ENCODE data around the gene TXN.

The TXN gene

DNA sequence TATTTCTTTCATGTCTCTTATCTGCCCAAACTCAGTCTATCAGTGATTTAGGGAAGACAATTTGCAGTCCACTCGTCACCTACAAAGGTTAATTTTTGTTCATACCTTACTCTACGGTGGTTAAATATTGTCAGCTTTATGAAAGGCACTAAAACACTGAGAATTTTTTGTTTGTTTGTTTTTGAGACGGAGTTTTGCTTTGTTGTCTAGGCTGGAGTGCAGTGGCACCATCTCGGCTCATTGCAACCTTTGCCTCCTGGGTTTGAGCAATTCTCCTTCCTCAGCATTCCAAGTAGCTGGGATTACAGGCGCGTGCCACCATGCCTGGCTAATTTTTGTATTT lies 26.4 kb upstream of the TXN start:
- Histone ChIP-seq H3K4me1 (ENCODE audit: control insufficient read depth, insufficient read depth, low read length, poor library complexity, severe bottlenecking) (no peaks in the 10 kb centered on the region), H3K36me3 (ENCODE audit: control insufficient read depth, insufficient read depth, low read length) (no peaks in the 10 kb centered on the region), H3K27ac (ENCODE audit: insufficient read depth, low read length, poor library complexity, severe bottlenecking) (no peak overlapping the region), H3K4me3 (ENCODE audit: insufficient read depth, low read depth, low read length, poor library complexity, severe bottlenecking) (no peak overlapping the region), H3K27me3 (replicated peaks; ENCODE audit: control insufficient read depth, insufficient read depth, low read length, poor library complexity, severe bottlenecking) (no peaks in the 10 kb centered on the region), H3K9me3 (ENCODE audit: control insufficient read depth, low read length) (no peaks in the 10 kb centered on the region)
- no peak for DNase-seq

DNA sequence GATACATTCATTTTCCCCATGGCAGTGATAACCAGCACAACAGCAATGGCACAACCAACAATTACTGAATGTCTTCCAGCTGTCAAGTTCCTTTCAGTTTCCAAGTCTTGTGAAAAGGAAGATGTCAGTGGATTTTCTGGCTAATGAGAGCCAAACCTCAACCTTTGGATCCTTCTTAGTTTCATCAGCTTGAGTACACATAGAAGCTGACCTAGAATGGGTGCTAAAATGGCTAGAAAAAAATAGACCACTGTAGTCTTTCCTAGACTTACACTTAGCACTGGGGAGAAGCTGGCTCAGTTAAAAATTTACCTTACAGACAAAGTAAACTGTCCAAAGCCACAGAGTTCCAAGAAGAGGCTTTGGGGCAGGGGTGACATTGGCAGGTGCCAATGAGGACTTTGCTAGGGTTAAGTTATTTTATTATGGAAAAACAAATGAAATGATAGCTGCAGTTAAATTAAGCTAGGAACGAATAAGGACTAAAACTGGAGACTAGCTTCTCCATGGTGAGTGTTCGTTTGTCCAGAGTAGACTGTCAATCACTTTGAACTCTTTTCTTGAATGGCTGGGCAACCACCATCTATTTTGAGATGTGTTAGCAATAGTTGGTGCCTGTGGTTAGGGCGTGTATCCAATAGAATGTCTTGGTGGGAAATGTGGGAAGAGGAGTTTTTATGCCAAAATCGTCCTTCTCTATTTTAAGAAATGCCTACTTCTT lies 25.9 kb upstream of the TXN start:
- Histone ChIP-seq H3K9me3 (ENCODE audit: control insufficient read depth, low read length) (no peaks in the 10 kb centered on the region), H3K4me1 (ENCODE audit: control insufficient read depth, insufficient read depth, low read length, poor library complexity, severe bottlenecking) (no peaks in the 10 kb centered on the region), H3K4me3 (ENCODE audit: insufficient read depth, low read depth, low read length, poor library complexity, severe bottlenecking) (no peak overlapping the region), H3K27ac (ENCODE audit: insufficient read depth, low read length, poor library complexity, severe bottlenecking) (no peak overlapping the region), H3K36me3 (ENCODE audit: control insufficient read depth, insufficient read depth, low read length) (no peaks in the 10 kb centered on the region), H3K27me3 (replicated peaks; ENCODE audit: control insufficient read depth, insufficient read depth, low read length, poor library complexity, severe bottlenecking) (no peaks in the 10 kb centered on the region)
- DNase-seq, result no peak

DNA sequence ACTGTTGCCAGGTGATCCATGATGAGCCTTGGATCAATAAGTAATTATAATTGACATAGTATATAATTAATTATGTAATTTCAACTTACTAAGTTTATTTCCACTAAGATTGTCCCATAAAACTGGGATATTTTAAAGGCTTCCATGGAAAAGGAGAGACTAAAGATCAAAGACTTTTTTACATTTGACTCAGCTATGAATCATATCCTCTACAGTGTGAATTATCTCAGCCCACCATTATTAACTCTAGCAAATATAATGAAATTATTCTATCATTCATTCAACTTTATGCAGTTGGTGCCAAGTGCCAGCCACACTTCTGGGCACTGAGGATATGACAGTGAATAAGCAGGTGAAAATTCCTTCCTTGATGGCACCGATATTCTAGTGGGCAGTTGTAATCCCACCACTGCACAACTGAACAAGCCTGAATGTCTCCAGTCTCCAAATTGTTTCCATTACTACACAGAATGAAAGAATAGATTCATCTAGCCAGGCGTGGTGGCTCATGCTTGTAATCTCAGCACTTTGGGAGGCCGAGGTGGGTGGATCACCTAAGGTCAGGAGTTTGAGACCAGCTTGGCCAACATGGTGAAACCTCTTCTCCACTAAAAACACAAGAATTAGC lies 21.9 kb upstream of the TXN start:
- DNase-seq, result no peak

DNA sequence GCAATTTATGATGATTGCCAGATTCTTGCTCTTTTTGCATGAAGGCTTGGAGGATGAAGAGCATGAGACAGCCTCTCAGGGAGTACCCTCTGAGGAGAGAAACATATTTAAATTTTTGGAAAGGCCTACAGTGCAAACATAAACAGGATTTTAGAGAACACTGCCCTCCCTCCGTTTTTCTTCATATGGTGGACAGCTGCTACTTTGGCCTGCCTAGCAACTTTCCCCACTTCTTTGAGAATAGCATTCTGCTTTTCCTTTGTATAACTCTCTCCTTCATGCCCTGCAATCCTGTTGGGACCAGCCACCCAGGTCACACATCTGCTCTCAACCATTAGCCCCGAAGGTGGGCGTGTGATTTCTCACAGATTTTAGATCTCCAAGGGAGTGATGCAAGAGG lies 20.5 kb upstream of the TXN start:
- DNase-seq, result no peak
- Histone ChIP-seq H3K27ac (ENCODE audit: insufficient read depth, low read length, poor library complexity, severe bottlenecking) (no peak overlapping the region), H3K4me3 (ENCODE audit: insufficient read depth, low read depth, low read length, poor library complexity, severe bottlenecking) (no peak overlapping the region), H3K27me3 (replicated peaks; ENCODE audit: control insufficient read depth, insufficient read depth, low read length, poor library complexity, severe bottlenecking) (no peaks in the 10 kb centered on the region), H3K9me3 (ENCODE audit: control insufficient read depth, low read length) (no peaks in the 10 kb centered on the region), H3K36me3 (ENCODE audit: control insufficient read depth, insufficient read depth, low read length) (no peaks in the 10 kb centered on the region), H3K4me1 (ENCODE audit: control insufficient read depth, insufficient read depth, low read length, poor library complexity, severe bottlenecking) (no peaks in the 10 kb centered on the region)

More for the DNA sequence above, 21.9 kb upstream of the TXN start:
- Histone ChIP-seq H3K36me3 (ENCODE audit: control insufficient read depth, insufficient read depth, low read length) (no peaks in the 10 kb centered on the region), H3K27me3 (replicated peaks; ENCODE audit: control insufficient read depth, insufficient read depth, low read length, poor library complexity, severe bottlenecking) (no peaks in the 10 kb centered on the region), H3K4me3 (ENCODE audit: insufficient read depth, low read depth, low read length, poor library complexity, severe bottlenecking) (no peak overlapping the region), H3K4me1 (ENCODE audit: control insufficient read depth, insufficient read depth, low read length, poor library complexity, severe bottlenecking) (no peaks in the 10 kb centered on the region), H3K27ac (ENCODE audit: insufficient read depth, low read length, poor library complexity, severe bottlenecking) (no peak overlapping the region), H3K9me3 (ENCODE audit: control insufficient read depth, low read length) (no peaks in the 10 kb centered on the region)

DNA sequence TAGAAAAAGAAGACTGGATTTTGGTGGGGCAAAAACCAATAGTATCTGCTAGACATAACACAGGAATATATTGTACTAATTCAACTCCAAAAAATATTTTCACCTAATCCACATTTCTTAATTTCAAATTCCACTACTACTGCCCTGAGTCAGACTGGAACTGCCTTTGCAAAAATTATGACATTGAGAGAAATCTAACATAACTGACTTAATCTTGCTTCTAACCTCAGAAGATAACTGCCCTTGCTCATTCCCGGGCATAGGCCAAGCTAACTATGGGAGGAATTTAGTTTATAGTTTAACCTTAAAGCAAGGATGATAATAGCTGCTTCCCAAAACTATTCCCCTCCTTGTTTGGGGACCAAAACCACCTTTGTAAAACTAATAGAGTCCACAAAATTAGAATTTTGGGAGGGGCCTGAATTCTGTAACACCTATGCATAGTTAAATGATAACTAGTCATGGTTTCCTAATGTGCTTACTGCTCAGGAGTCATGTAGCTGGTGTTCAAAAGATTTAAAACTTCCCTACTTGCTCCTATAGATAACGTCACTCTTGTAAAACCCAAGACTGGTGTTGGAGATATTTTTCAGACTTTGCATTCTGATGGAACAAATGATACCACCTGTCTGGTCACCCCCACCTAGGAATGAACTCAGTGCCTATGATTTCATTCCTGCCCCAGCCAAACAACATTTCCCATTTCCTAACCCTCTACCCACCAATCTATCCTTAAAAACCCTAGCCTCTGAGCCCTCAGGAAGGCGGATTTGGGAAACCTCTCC lies 14.1 kb upstream of the TXN start:
- DNase-seq, result no peak
- Histone ChIP-seq H3K9me3 (ENCODE audit: control insufficient read depth, low read length) (no peaks in the 10 kb centered on the region), H3K36me3 (ENCODE audit: control insufficient read depth, insufficient read depth, low read length) (no peaks in the 10 kb centered on the region), H3K27me3 (replicated peaks; ENCODE audit: control insufficient read depth, insufficient read depth, low read length, poor library complexity, severe bottlenecking) (no peaks in the 10 kb centered on the region), H3K4me3 (ENCODE audit: insufficient read depth, low read depth, low read length, poor library complexity, severe bottlenecking) (no peak overlapping the region), H3K4me1 (ENCODE audit: control insufficient read depth, insufficient read depth, low read length, poor library complexity, severe bottlenecking) (no peaks in the 10 kb centered on the region), H3K27ac (ENCODE audit: insufficient read depth, low read length, poor library complexity, severe bottlenecking) (no peak overlapping the region)

DNA sequence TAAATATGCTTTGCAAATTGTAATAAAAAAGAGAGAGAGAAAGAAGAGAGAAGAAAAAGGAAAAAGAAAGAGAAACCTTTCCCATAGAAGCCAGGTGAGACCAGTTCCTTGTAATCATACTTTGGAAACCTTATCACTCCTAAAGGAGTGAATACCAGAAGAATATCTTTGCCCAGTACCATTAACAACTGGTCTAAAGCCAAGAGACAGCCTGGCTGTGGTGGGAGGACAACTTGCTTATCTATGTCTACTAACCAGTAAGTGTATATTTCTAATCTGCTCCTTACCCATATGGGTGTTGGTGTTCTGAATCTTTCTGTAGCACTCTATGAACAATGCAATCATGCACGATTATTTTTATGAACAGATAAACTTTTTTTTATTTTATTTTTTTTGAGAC lies 10.5 kb upstream of the TXN start:
- no peak overlapping the region for H3K27ac ChIP-seq (ENCODE audit: insufficient read depth, low read length, poor library complexity, severe bottlenecking)
- no peak overlapping the region for H3K4me3 ChIP-seq (ENCODE audit: insufficient read depth, low read depth, low read length, poor library complexity, severe bottlenecking)
- H3K27me3 ChIP-seq (replicated peaks; ENCODE audit: control insufficient read depth, insufficient read depth, low read length, poor library complexity, severe bottlenecking), result no peaks in the 10 kb centered on the region
- DNase-seq, result no peak
- no peaks in the 10 kb centered on the region for H3K36me3 ChIP-seq (ENCODE audit: control insufficient read depth, insufficient read depth, low read length)
- no peaks in the 10 kb centered on the region for H3K4me1 ChIP-seq (ENCODE audit: control insufficient read depth, insufficient read depth, low read length, poor library complexity, severe bottlenecking)
- no peaks in the 10 kb centered on the region for H3K9me3 ChIP-seq (ENCODE audit: control insufficient read depth, low read length)

DNA sequence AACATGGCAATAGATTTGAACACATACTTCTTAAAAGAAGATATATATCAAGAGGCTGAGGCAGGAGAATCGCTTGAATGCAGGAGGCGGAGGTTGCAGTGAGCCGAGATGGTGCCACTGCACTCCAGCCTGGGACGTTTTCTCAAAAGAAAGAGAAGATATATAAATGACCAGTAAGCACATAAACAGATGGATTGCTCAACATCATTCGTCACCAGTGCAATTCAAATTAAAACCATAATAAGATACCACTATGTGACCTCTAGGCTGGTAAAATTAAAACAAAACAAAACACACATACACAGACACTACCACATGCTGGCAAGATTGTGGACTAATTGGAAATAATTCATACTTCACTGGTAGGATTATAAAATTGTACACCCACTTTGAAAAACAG lies 5.3 kb upstream of the TXN start:
- Histone ChIP-seq H3K4me3 (ENCODE audit: insufficient read depth, low read depth, low read length, poor library complexity, severe bottlenecking) (no peak overlapping the region), H3K4me1 (ENCODE audit: control insufficient read depth, insufficient read depth, low read length, poor library complexity, severe bottlenecking) (no peaks in the 10 kb centered on the region)

DNA sequence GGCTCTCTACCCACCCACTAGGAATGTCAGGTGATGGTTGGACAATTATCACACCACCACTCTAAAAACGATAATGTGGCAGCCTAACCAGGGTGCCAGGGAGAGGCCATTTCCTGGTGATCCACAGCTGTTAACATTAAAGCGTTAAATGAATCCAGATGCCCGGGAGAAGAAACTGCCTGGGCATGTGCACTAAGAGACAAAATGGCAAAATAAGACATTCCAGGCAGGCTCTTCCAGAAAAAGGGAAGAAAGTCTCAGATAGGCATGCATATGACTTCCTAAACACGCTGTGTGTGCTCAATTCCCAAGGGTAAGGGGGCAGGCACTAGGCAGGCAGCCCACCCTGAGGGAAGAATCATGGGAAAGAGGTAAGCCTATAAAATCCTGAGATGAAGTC lies 4.6 kb upstream of the TXN start:
- H3K36me3 ChIP-seq (ENCODE audit: control insufficient read depth, insufficient read depth, low read length), result no peaks in the 10 kb centered on the region
- no peaks in the 10 kb centered on the region for H3K9me3 ChIP-seq (ENCODE audit: control insufficient read depth, low read length)
- H3K27ac ChIP-seq (ENCODE audit: insufficient read depth, low read length, poor library complexity, severe bottlenecking), result no peak overlapping the region
- DNase-seq, result no peak
- no peaks in the 10 kb centered on the region for H3K4me1 ChIP-seq (ENCODE audit: control insufficient read depth, insufficient read depth, low read length, poor library complexity, severe bottlenecking)
- no peaks in the 10 kb centered on the region for H3K27me3 ChIP-seq (replicated peaks; ENCODE audit: control insufficient read depth, insufficient read depth, low read length, poor library complexity, severe bottlenecking)
- no peak overlapping the region for H3K4me3 ChIP-seq (ENCODE audit: insufficient read depth, low read depth, low read length, poor library complexity, severe bottlenecking)

More for the DNA sequence above, 5.3 kb upstream of the TXN start:
- Histone ChIP-seq H3K9me3 (ENCODE audit: control insufficient read depth, low read length) (no peaks in the 10 kb centered on the region), H3K36me3 (ENCODE audit: control insufficient read depth, insufficient read depth, low read length) (no peaks in the 10 kb centered on the region), H3K27ac (ENCODE audit: insufficient read depth, low read length, poor library complexity, severe bottlenecking) (no peak overlapping the region), H3K27me3 (replicated peaks; ENCODE audit: control insufficient read depth, insufficient read depth, low read length, poor library complexity, severe bottlenecking) (no peaks in the 10 kb centered on the region)
- no peak for DNase-seq

DNA sequence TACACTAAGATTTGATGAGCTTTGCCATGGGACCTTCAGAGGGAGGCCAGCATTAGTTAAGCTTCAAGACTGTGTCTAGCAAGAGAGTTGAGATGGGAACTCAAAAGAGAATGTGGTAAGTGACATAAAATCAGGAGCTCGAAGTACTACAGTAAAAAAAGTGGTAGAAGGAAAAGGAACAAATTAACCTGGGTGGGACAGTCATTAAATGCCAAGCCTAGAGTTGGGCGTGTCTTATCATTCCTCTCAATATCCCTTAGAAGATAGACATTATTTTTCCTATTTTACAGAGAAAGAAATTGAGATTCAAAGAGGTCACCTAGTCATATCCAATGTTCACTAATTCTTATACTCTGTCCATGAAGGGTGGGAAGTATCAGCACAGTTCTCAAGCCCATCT lies 3.3 kb upstream of the TXN start:
- Histone ChIP-seq H3K36me3 (ENCODE audit: control insufficient read depth, insufficient read depth, low read length) (no peaks in the 10 kb centered on the region), H3K27me3 (replicated peaks; ENCODE audit: control insufficient read depth, insufficient read depth, low read length, poor library complexity, severe bottlenecking) (no peaks in the 10 kb centered on the region), H3K27ac (ENCODE audit: insufficient read depth, low read length, poor library complexity, severe bottlenecking) (no peak overlapping the region), H3K4me3 (ENCODE audit: insufficient read depth, low read depth, low read length, poor library complexity, severe bottlenecking) (no peak overlapping the region), H3K4me1 (ENCODE audit: control insufficient read depth, insufficient read depth, low read length, poor library complexity, severe bottlenecking) (peaks cover 5% of the 10 kb centered on the region), H3K9me3 (ENCODE audit: control insufficient read depth, low read length) (no peaks in the 10 kb centered on the region)
- no peak for DNase-seq

DNA sequence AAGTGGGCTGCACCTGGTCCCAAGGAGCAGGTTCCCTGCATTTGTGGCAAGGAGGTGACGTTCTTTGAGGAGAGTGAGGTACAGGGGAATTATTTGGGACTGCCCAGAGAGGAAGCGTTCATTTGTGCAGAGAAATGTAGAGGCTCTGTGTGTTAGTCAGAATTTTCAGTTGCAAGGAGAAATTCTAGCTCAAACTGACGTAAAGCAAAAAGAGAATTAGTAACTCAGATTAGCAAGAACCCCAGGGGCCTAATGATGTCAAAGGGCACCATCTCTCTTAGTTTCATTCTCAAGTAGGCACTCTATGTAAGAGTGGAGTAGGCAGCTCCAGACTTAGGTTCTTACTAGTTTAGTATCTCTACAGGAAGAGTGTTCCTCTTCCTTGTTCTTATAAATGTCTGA lies 2.4 kb upstream of the TXN start:
- Histone ChIP-seq H3K9me3 (ENCODE audit: control insufficient read depth, low read length) (no peaks in the 10 kb centered on the region), H3K4me1 (ENCODE audit: control insufficient read depth, insufficient read depth, low read length, poor library complexity, severe bottlenecking) (peaks cover 5% of the 10 kb centered on the region), H3K27ac (ENCODE audit: insufficient read depth, low read length, poor library complexity, severe bottlenecking) (no peak overlapping the region), H3K27me3 (replicated peaks; ENCODE audit: control insufficient read depth, insufficient read depth, low read length, poor library complexity, severe bottlenecking) (no peaks in the 10 kb centered on the region), H3K36me3 (ENCODE audit: control insufficient read depth, insufficient read depth, low read length) (no peaks in the 10 kb centered on the region), H3K4me3 (ENCODE audit: insufficient read depth, low read depth, low read length, poor library complexity, severe bottlenecking) (no peak overlapping the region)
- DNase-seq, result no peak

All from effector memory CD4-positive, alpha-beta T cell (primary cell).